Stimulated activated CD8-positive, alpha-beta memory T cell treated with anti-CD3 and anti-CD28 coated beads, Interleukin-12 subunit alpha, Interleukin-12 subunit beta, amount 100 ng/mL, for 1 hour (primary cell): ENCODE measurements around the gene SAMD4B.
"Not testable (repeated sequence)": the region's sequence is repeated elsewhere in the genome, so short reads cannot be mapped to it uniquely, and the experiment has no call there.

Experiments used
- DNase-seq: peaks from one replicate; pipeline ENCODE4 v3.0.0-alpha.2; 2020; ENCODE audit warnings: low read depth

Gene SAMD4B

GRCh38 chr19:39314016-39314728 is 28.0 kb upstream of the SAMD4B start:
- no peak for DNase-seq

- DNase-seq = no peak
Measured at GRCh38 chr19:39315933-39316332, 26.3 kb upstream of the SAMD4B start.

GRCh38 chr19:39316627-39317321 is 25.4 kb upstream of the SAMD4B start:
- no peak for DNase-seq

- no peak for DNase-seq
Measured at GRCh38 chr19:39317476-39317875, 24.7 kb upstream of the SAMD4B start.

GRCh38 chr19:39318071-39318470 is 24.1 kb upstream of the SAMD4B start:
- no peak for DNase-seq

GRCh38 chr19:39318690-39319089 is 23.5 kb upstream of the SAMD4B start:
- no peak for DNase-seq

GRCh38 chr19:39319098-39319891 is 22.9 kb upstream of the SAMD4B start:
- DNase-seq = no peak

GRCh38 chr19:39319892-39320248 is 22.4 kb upstream of the SAMD4B start:
- no peak for DNase-seq

GRCh38 chr19:39321117-39321831 is 20.9 kb upstream of the SAMD4B start:
- DNase-seq = no peak

GRCh38 chr19:39321832-39322176 is 20.4 kb upstream of the SAMD4B start:
- no peak for DNase-seq

- no peak for DNase-seq
Measured at GRCh38 chr19:39324242-39324842, 17.9 kb upstream of the SAMD4B start.

- no peak for DNase-seq
Measured at GRCh38 chr19:39325778-39326665, 16.2 kb upstream of the SAMD4B start.

- DNase-seq = no peak
Measured at GRCh38 chr19:39327363-39328045, 14.7 kb upstream of the SAMD4B start.

GRCh38 chr19:39328046-39328705 is 14.0 kb upstream of the SAMD4B start:
- peak; percentile 70 for DNase-seq

GRCh38 chr19:39329948-39330347 is 12.3 kb upstream of the SAMD4B start:
- no peak for DNase-seq

- no peak for DNase-seq
Measured at GRCh38 chr19:39332293-39332692, 9.9 kb upstream of the SAMD4B start.

GRCh38 chr19:39332738-39333137 is 9.5 kb upstream of the SAMD4B start:
- not testable (repeated sequence) for DNase-seq

- no peak for DNase-seq
Measured at GRCh38 chr19:39333507-39333906, 8.7 kb upstream of the SAMD4B start.

- DNase-seq = no peak
Measured at GRCh38 chr19:39334444-39334976, 7.7 kb upstream of the SAMD4B start.

- no peak for DNase-seq
Measured at GRCh38 chr19:39335168-39335548, 7.1 kb upstream of the SAMD4B start.
